Measurements from ENCODE around the gene DCAF12.

DCAF12 gene

GRCh38 chr9:34085581-34086500 is 40.7 kb downstream of the DCAF12 start:
- H3K9ac ChIP-seq (ENCODE audit: low read length) = no peak overlapping the region
- no peaks in the 10 kb centered on the region for H3K9me3 ChIP-seq (ENCODE audit: control insufficient read depth, low read length)
- H3K27me3 ChIP-seq (ENCODE audit: control insufficient read depth, insufficient read depth, low read length) = no peaks in the 10 kb centered on the region
- no peaks in the 10 kb centered on the region for H3K36me3 ChIP-seq (ENCODE audit: control insufficient read depth, insufficient read depth, low read length)
- no peaks in the 10 kb centered on the region for H3K4me1 ChIP-seq (ENCODE audit: control insufficient read depth, insufficient read depth, low read length)
- H3K4me3 ChIP-seq (ENCODE audit: low read length) = no peak overlapping the region

GRCh38 chr9:34084562-34084961 is 41.9 kb downstream of the DCAF12 start:
- H3K36me3 ChIP-seq (ENCODE audit: control insufficient read depth, insufficient read depth, low read length) = no peaks in the 10 kb centered on the region
- no peak overlapping the region for H3K9ac ChIP-seq (ENCODE audit: low read length)
- H3K4me3 ChIP-seq (ENCODE audit: low read length) = no peak overlapping the region
- no peaks in the 10 kb centered on the region for H3K4me1 ChIP-seq (ENCODE audit: control insufficient read depth, insufficient read depth, low read length)
- no peaks in the 10 kb centered on the region for H3K27me3 ChIP-seq (ENCODE audit: control insufficient read depth, insufficient read depth, low read length)
- no peaks in the 10 kb centered on the region for H3K9me3 ChIP-seq (ENCODE audit: control insufficient read depth, low read length)

DNA sequence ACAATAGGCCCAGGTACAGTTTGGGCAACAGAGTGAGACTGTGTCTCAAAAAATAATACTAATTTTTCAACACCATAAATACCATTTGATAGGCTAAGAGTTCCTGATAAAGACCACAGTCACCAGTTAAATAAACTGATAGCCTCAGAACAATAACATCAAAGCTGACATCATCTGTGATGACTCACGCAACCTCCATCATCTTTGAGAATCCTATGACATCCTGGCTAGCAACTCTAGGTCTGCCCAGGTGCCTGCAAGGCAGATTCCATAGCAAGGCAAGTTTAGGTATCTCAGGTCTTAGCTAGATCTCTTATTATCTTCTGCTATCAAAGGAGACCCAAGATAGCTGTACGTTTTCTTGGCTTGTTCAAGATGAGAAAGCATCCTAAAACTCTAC is 47.3 kb downstream of the DCAF12 start:
- no peak overlapping the region for H3K4me3 ChIP-seq (ENCODE audit: low read length)
- H3K4me1 ChIP-seq (ENCODE audit: control insufficient read depth, insufficient read depth, low read length) = no peaks in the 10 kb centered on the region
- no peaks in the 10 kb centered on the region for H3K27me3 ChIP-seq (ENCODE audit: control insufficient read depth, insufficient read depth, low read length)
- H3K36me3 ChIP-seq (ENCODE audit: control insufficient read depth, insufficient read depth, low read length) = no peaks in the 10 kb centered on the region
- no peak overlapping the region for H3K9ac ChIP-seq (ENCODE audit: low read length)
- H3K9me3 ChIP-seq (ENCODE audit: control insufficient read depth, low read length) = no peaks in the 10 kb centered on the region

DNA sequence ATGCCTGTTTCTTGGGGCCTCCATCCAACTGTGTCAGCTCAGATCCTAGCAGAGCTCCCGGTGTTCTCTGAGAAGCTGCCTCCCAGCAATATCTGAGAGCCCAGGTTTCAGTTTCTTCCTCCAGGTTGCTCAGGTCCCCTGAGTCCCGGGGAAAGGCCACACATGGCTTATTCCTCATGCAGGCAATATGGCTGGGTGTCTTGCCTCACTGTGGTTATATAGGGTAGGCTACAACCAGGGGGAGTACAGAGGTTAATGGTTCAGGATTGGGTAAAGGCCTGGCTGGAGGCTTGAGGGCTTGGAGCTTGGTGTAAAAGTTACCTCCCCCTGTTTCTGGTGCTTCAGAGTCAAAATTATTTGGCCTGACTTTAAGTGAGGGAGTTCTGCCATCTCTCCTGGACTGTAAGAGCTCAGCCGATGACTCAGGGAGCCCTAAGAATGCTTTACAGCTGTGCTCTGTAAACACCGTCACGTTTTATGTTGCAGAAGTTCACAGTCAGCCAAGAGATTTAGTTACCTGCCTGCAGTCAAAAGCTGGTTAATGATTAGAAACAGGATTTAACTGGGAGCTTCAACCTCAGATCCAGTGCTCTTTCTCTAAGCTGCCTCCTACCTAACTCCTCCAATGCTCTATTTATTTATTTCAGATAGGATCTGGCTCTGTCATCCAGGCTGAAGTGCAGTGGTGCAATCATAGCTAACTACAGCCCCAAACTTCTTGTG is 53.5 kb downstream of the DCAF12 start:
- Histone ChIP-seq H3K9ac (ENCODE audit: low read length) (no peak overlapping the region), H3K36me3 (ENCODE audit: control insufficient read depth, insufficient read depth, low read length) (no peaks in the 10 kb centered on the region), H3K4me3 (ENCODE audit: low read length) (no peak overlapping the region), H3K27me3 (ENCODE audit: control insufficient read depth, insufficient read depth, low read length) (no peaks in the 10 kb centered on the region), H3K9me3 (ENCODE audit: control insufficient read depth, low read length) (no peaks in the 10 kb centered on the region), H3K4me1 (ENCODE audit: control insufficient read depth, insufficient read depth, low read length) (peaks cover 15% of the 10 kb centered on the region)

DNA sequence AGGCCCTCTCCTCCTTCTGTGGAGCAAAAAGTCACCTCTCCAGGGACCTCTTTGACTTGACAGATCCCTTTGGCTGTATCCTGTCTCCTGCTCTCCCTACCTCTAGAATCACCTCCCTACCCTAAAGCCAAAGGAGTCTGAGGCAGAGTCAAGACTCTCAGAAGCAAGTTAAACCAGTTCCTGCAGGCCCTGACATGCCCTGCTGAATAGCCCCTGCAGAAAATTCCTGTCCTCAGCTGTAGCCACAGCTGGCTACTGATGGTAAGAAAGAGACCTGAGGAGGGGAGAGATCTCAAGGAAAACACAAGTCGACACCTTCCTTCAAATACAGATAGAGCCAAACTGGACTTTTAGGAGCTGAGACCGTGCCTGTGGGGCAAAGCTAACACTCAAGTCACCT is 54.1 kb downstream of the DCAF12 start:
- no peaks in the 10 kb centered on the region for H3K9me3 ChIP-seq (ENCODE audit: control insufficient read depth, low read length)
- H3K36me3 ChIP-seq (ENCODE audit: control insufficient read depth, insufficient read depth, low read length) = no peaks in the 10 kb centered on the region
- H3K9ac ChIP-seq (ENCODE audit: low read length) = no peak overlapping the region
- no peak overlapping the region for H3K4me3 ChIP-seq (ENCODE audit: low read length)
- no peaks in the 10 kb centered on the region for H3K27me3 ChIP-seq (ENCODE audit: control insufficient read depth, insufficient read depth, low read length)
- peaks cover 15% of the 10 kb centered on the region for H3K4me1 ChIP-seq (ENCODE audit: control insufficient read depth, insufficient read depth, low read length)

- no peak overlapping the region for H3K4me3 ChIP-seq (ENCODE audit: low read length)
- no peaks in the 10 kb centered on the region for H3K27me3 ChIP-seq (ENCODE audit: control insufficient read depth, insufficient read depth, low read length)
- no peak overlapping the region for H3K9ac ChIP-seq (ENCODE audit: low read length)
- H3K4me1 ChIP-seq (ENCODE audit: control insufficient read depth, insufficient read depth, low read length) = peaks cover 15% of the 10 kb centered on the region
- no peaks in the 10 kb centered on the region for H3K9me3 ChIP-seq (ENCODE audit: control insufficient read depth, low read length)
- H3K36me3 ChIP-seq (ENCODE audit: control insufficient read depth, insufficient read depth, low read length) = no peaks in the 10 kb centered on the region
Observed at GRCh38 chr9:34070606-34071324, 55.7 kb downstream of the DCAF12 start.

DNA sequence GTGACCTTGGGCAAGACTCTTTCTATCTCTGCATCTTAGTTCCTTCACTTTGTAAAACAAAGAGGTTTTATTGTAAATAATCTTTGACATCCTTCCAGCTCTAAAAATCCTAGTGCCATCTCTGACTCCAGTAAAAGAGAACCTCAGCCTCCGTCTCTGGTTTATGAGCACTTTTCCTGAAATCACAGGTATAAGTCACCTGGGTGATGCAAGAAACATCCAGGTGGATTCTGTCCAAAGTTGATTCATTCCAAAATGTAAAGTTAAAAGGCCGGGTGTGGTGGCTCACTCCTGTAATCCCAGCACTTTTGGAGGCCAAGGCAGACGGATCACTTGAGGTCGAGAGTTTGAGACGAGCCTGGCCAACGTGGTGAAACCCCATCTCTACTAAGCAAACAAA is 56.7 kb downstream of the DCAF12 start:
- H3K9ac ChIP-seq (ENCODE audit: low read length) = no peak overlapping the region
- H3K36me3 ChIP-seq (ENCODE audit: control insufficient read depth, insufficient read depth, low read length) = no peaks in the 10 kb centered on the region
- H3K27me3 ChIP-seq (ENCODE audit: control insufficient read depth, insufficient read depth, low read length) = no peaks in the 10 kb centered on the region
- H3K4me3 ChIP-seq (ENCODE audit: low read length) = no peak overlapping the region
- no peaks in the 10 kb centered on the region for H3K9me3 ChIP-seq (ENCODE audit: control insufficient read depth, low read length)
- peaks cover 15% of the 10 kb centered on the region for H3K4me1 ChIP-seq (ENCODE audit: control insufficient read depth, insufficient read depth, low read length)

- Histone ChIP-seq H3K4me1 (ENCODE audit: control insufficient read depth, insufficient read depth, low read length) (no peaks in the 10 kb centered on the region), H3K9ac (ENCODE audit: low read length) (no peak overlapping the region), H3K27me3 (ENCODE audit: control insufficient read depth, insufficient read depth, low read length) (no peaks in the 10 kb centered on the region), H3K9me3 (ENCODE audit: control insufficient read depth, low read length) (no peaks in the 10 kb centered on the region), H3K36me3 (ENCODE audit: control insufficient read depth, insufficient read depth, low read length) (no peaks in the 10 kb centered on the region), H3K4me3 (ENCODE audit: low read length) (no peak overlapping the region)
Observed at GRCh38 chr9:34065541-34065940, 61.0 kb downstream of the DCAF12 start.

- no peaks in the 10 kb centered on the region for H3K9me3 ChIP-seq (ENCODE audit: control insufficient read depth, low read length)
- no peak overlapping the region for H3K4me3 ChIP-seq (ENCODE audit: low read length)
- no peaks in the 10 kb centered on the region for H3K36me3 ChIP-seq (ENCODE audit: control insufficient read depth, insufficient read depth, low read length)
- no peaks in the 10 kb centered on the region for H3K27me3 ChIP-seq (ENCODE audit: control insufficient read depth, insufficient read depth, low read length)
- no peaks in the 10 kb centered on the region for H3K4me1 ChIP-seq (ENCODE audit: control insufficient read depth, insufficient read depth, low read length)
- no peak overlapping the region for H3K9ac ChIP-seq (ENCODE audit: low read length)
Observed at GRCh38 chr9:34059954-34060353, 66.5 kb downstream of the DCAF12 start.

DNA sequence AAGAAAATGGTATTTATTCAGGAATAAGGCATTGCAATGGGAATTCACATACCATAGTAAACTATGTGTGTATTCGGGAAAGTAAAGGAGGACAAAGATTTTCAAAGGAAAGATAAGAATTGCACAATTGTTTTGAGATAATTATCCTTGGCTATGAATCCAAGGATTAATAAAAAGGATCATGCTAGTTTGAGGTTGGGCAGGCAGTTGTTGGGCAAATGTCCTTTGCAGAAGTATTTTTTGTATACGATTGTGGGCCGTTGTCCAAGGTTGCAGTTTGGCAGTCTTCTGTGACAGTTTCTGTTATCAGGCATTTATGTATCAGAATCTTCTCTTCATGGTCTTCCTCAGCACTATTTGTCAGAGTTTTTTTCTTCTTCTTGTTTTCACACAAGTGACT is 67.2 kb downstream of the DCAF12 start:
- no peaks in the 10 kb centered on the region for H3K4me1 ChIP-seq (ENCODE audit: control insufficient read depth, insufficient read depth, low read length)
- no peak overlapping the region for H3K9ac ChIP-seq (ENCODE audit: low read length)
- no peaks in the 10 kb centered on the region for H3K27me3 ChIP-seq (ENCODE audit: control insufficient read depth, insufficient read depth, low read length)
- no peak overlapping the region for H3K4me3 ChIP-seq (ENCODE audit: low read length)
- H3K36me3 ChIP-seq (ENCODE audit: control insufficient read depth, insufficient read depth, low read length) = no peaks in the 10 kb centered on the region
- no peaks in the 10 kb centered on the region for H3K9me3 ChIP-seq (ENCODE audit: control insufficient read depth, low read length)

- H3K9me3 ChIP-seq (ENCODE audit: control insufficient read depth, low read length) = no peaks in the 10 kb centered on the region
- H3K9ac ChIP-seq (ENCODE audit: low read length) = peak overlapping the region; percentile 93
- H3K4me3 ChIP-seq (ENCODE audit: low read length) = peak overlapping the region; percentile 99
- peaks cover 11% of the 10 kb centered on the region for H3K4me1 ChIP-seq (ENCODE audit: control insufficient read depth, insufficient read depth, low read length)
- no peaks in the 10 kb centered on the region for H3K36me3 ChIP-seq (ENCODE audit: control insufficient read depth, insufficient read depth, low read length)
- H3K27me3 ChIP-seq (ENCODE audit: control insufficient read depth, insufficient read depth, low read length) = no peaks in the 10 kb centered on the region
Observed at GRCh38 chr9:34049630-34050384, 76.7 kb downstream of the DCAF12 start.
